Mucosa of rectum (tissue), 2 donors: ENCODE measurements around the gene AIFM3.
A peak's percentile ranks its signal among the peaks of the same experiment; 100 is the strongest.
"Not testable (repeated sequence)": the region's sequence is repeated elsewhere in the genome, so short reads cannot be mapped to it uniquely, and the experiment has no call there.

Experiments used
- H3K27ac ChIP-seq, 2 donors: one replicate each; pipeline ENCODE4 v1.7.0; 2013; ENCODE audit warnings: inconsistent platforms in 2 of 2, low read depth in 2 of 2, low read length in 2 of 2
- H3K27me3 ChIP-seq, 2 donors: one replicate each; pipeline ENCODE4 v1.7.0; 2013; ENCODE audit warnings: low read length in 2 of 2; ENCODE audit not compliant: control insufficient read depth in 2 of 2, insufficient read depth in 2 of 2
- H3K36me3 ChIP-seq, 2 donors: one replicate each; pipeline ENCODE4 v1.7.0; 2013; ENCODE audit warnings: low read length in 2 of 2; ENCODE audit not compliant: control insufficient read depth in 2 of 2, insufficient read depth in 2 of 2
- H3K4me1 ChIP-seq, 2 donors: one replicate each; pipeline ENCODE4 v1.7.0; 2013; ENCODE audit warnings: low read length in 2 of 2, mild to moderate bottlenecking in 1 of 2; ENCODE audit not compliant: control insufficient read depth in 2 of 2, insufficient read depth in 2 of 2
- H3K4me3 ChIP-seq, 2 donors: one replicate each; pipeline ENCODE4 v1.7.0; 2013; ENCODE audit warnings: low read length in 2 of 2
- H3K9ac ChIP-seq, 2 donors: one replicate each; pipeline ENCODE4 v1.7.0; 2013; ENCODE audit warnings: low read length in 2 of 2, low read depth in 1 of 2, mild to moderate bottlenecking in 1 of 2
- H3K9me3 ChIP-seq, 2 donors: one replicate each; pipeline ENCODE4 v1.7.0; 2013; ENCODE audit warnings: low read length in 2 of 2; ENCODE audit not compliant: control insufficient read depth in 2 of 2
- donor health status: healthy.
- donor health status: Normal muscosa, but diverticular disease.

Gene AIFM3

GRCh38 chr22:20940904-20941385, 26.1 kb upstream of the AIFM3 start:
- Histone ChIP-seq H3K4me3 (no peak overlapping the region), H3K9ac (no peak overlapping the region), H3K27ac (no peak overlapping the region), H3K36me3 (peaks cover 1 to 10% of the 10 kb centered on the region in 2 donors), H3K27me3 (no peaks in the 10 kb centered on the region), H3K4me1 (peaks cover 15 to 22% of the 10 kb centered on the region in 2 donors), H3K9me3 (no peaks in the 10 kb centered on the region)

DNA sequence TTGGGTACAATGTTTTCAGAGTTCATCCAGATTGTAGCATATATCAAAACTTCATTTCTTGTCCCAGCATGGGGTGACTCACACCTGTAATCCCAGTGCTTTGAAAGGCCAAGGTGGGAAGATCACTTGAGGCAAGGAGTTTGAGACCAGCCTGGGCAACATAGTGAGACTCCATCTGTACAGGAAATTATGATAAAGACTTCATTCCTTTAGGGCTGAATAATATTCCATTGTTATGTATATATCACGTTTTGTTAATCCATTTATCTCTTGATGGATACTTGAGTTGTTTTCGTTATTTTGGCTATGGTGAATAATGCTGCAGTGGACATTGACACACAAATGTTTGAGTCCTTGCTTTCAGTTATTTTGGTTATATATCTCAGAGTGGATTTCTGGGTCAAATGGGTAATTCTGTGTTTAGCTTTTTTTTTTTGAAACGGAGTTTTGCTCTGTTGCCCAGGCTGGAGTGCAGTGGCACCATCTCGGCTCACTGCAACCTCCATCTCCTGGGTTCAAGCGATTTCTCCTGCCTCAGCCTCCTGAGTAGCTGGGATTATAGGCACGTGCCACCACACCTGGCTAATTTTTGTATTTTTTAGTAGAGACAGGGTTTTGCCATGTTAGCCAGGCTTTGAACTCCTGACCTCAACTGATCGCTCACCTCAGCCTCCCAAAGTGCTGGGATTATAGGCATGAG, 24.7 kb upstream of the AIFM3 start:
- Histone ChIP-seq H3K4me1 (peaks cover 14 to 15% of the 10 kb centered on the region in 2 donors), H3K36me3 (peaks cover 0 to 13% of the 10 kb centered on the region in 2 donors)
- H3K4me3 ChIP-seq, H3K9ac ChIP-seq, H3K27ac ChIP-seq, H3K9me3 ChIP-seq, H3K27me3 ChIP-seq: not testable (repeated sequence)

GRCh38 chr22:20943104-20943933, 23.7 kb upstream of the AIFM3 start:
- Histone ChIP-seq H3K9ac (no peak overlapping the region), H3K4me3 (no peak overlapping the region), H3K9me3 (no peaks in the 10 kb centered on the region), H3K27me3 (no peaks in the 10 kb centered on the region), H3K36me3 (peaks cover 0 to 10% of the 10 kb centered on the region in 2 donors), H3K4me1 (peaks cover 13 to 16% of the 10 kb centered on the region in 2 donors), H3K27ac (no peak overlapping the region)

DNA sequence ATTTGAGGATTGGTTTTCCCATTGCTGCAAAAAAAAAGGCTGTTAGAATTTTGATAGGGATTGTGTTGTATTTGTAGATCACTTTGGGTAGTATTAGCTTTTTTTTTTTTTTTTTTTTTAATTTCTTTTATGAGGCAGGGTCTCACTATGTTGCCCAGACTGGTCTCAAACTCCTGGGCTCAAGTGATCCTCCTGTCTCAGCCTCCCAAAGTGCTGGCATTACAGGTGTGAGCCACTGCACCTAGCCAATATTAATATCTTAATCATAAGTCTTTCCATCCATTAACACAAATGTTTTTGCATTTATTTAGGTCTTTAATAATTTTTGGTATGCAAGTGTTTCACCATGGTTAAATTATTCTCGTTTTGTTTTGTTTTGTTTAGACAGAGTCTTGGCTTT, 23.0 kb upstream of the AIFM3 start:
- Histone ChIP-seq H3K9ac (no peak overlapping the region), H3K4me1 (peaks cover 16% of the 10 kb centered on the region in 2 donors), H3K27me3 (no peaks in the 10 kb centered on the region), H3K27ac (no peak overlapping the region), H3K9me3 (no peaks in the 10 kb centered on the region), H3K36me3 (peaks cover 0 to 8% of the 10 kb centered on the region in 2 donors), H3K4me3 (no peak overlapping the region)

DNA sequence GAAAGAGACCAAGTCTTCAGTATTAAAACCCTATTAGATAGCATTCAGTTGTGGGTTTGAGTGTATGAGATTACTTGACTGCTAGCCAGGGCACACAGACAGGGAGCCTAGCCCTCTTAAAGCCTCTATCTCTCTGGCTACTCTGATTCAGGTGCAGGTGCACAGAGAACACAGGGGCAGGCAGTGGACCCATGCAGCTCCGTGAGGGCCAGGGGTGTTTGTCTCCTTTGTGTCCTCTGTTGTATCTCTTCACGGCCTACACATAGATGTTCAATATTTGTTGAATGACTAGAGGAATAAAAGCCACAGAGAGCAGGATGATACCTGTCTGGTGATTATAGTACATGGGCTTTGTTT, 21.5 kb upstream of the AIFM3 start:
- Histone ChIP-seq H3K4me3 (no peak overlapping the region), H3K9me3 (no peaks in the 10 kb centered on the region), H3K27me3 (no peaks in the 10 kb centered on the region), H3K27ac (no peak overlapping the region), H3K4me1 (peaks cover 16 to 22% of the 10 kb centered on the region in 2 donors), H3K9ac (no peak overlapping the region), H3K36me3 (peaks cover 9 to 21% of the 10 kb centered on the region in 2 donors)

- H3K4me3 ChIP-seq: no peak overlapping the region
- H3K36me3 ChIP-seq: peaks cover 16 to 26% of the 10 kb centered on the region in 2 donors
- no peak overlapping the region for H3K27ac ChIP-seq
- H3K9ac ChIP-seq: no peak overlapping the region
- H3K27me3 ChIP-seq: no peaks in the 10 kb centered on the region
- no peaks in the 10 kb centered on the region for H3K9me3 ChIP-seq
- peaks cover 23 to 29% of the 10 kb centered on the region in 2 donors for H3K4me1 ChIP-seq
These were observed 20.7 kb upstream of the AIFM3 start for GRCh38 chr22:20946080-20946986.

DNA sequence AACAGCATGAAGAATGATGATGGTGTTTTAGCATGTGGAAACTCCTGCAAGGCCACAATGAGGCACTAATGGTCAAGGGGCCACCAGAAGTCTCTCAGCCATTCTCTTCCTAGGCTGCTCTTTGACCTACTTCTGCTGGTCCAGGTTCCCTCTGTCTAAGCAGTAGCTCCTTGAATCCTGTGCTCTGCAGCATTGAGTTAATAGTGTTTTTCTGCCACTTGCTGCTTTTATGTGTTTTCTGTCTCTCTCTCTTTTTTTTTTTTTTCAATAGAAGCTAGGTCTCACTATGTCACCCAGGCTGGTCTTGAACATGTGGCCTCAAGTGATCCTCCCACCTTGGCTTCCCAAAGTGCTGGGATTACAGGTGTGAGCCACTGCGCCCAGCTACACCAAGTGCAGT, 20.1 kb upstream of the AIFM3 start:
- H3K4me1 ChIP-seq: peaks cover 30 to 36% of the 10 kb centered on the region in 2 donors
- no peaks in the 10 kb centered on the region for H3K27me3 ChIP-seq
- peaks cover 23 to 32% of the 10 kb centered on the region in 2 donors for H3K36me3 ChIP-seq
- H3K4me3 ChIP-seq: no peak overlapping the region
- no peak overlapping the region for H3K27ac ChIP-seq
- no peaks in the 10 kb centered on the region for H3K9me3 ChIP-seq
- no peak overlapping the region for H3K9ac ChIP-seq

- peaks cover 40 to 48% of the 10 kb centered on the region in 2 donors for H3K4me1 ChIP-seq
- peak overlapping the region; percentile 11 to 37 for H3K27ac ChIP-seq
- H3K9ac ChIP-seq: no peak overlapping the region
- H3K36me3 ChIP-seq: peaks cover 29 to 40% of the 10 kb centered on the region in 2 donors
- no peaks in the 10 kb centered on the region for H3K9me3 ChIP-seq
- no peaks in the 10 kb centered on the region for H3K27me3 ChIP-seq
- no peak overlapping the region for H3K4me3 ChIP-seq
These were observed 18.6 kb upstream of the AIFM3 start for GRCh38 chr22:20948450-20948849.

DNA sequence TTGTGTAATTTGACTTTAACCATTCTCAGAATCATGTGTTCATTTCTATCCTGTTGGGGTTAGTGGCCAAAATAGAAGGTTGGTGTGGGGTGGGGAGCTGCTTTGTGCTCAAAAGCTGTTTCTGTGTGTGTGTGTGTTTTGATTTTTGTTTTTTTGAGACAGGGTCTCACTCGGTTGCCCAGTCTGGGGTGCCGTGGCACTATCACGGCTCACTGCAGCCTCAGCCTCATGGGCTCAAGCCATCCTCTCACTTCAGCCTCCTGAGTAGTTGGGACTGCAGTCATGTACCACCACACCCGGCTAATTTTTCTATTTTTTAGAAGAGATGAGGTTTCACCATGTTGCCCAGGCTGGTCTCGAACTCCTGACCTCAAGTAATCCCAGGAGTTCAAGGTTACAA, 18.1 kb upstream of the AIFM3 start:
- Histone ChIP-seq H3K36me3 (peaks cover 33 to 43% of the 10 kb centered on the region in 2 donors), H3K4me1 (peaks cover 46 to 54% of the 10 kb centered on the region in 2 donors), H3K4me3 (no peak overlapping the region), H3K27me3 (no peaks in the 10 kb centered on the region), H3K9ac (no peak overlapping the region), H3K27ac (peak overlapping the region in 1 of 2 donors; percentile 37), H3K9me3 (no peaks in the 10 kb centered on the region)
